ENCODE data around the gene WEE1. TPM values are rescaled to one million over a fixed set of nuclear protein-coding genes. Genes with fewer than 3 reads are reported as not detected.
A peak's percentile ranks its signal among the peaks of the same experiment; 100 is the strongest.
"Not testable (repeated sequence)": the region's sequence is repeated elsewhere in the genome, so short reads cannot be mapped to it uniquely, and the experiment has no call there.

Gene WEE1
- total RNA-seq, 2 donors from 2014 or later: 28.0 to 63.8 TPM

GRCh38 chr11:9538548-9538947, 34.9 kb upstream of the WEE1 start:
- Mint-ChIP-seq H3K4me1 (ENCODE audit: low read depth in 2 of 2) (no peaks in the 10 kb centered on the region), H3K27ac (no peak overlapping the region), H3K4me3 (no peak overlapping the region), H3K9me3 (no peaks in the 10 kb centered on the region), H3K27me3 (no peaks in the 10 kb centered on the region), H3K36me3 (no peaks in the 10 kb centered on the region)
- DNase-seq (ENCODE audit: low spot score) (no peak), ATAC-seq (no peak)

GRCh38 chr11:9549216-9549615, 24.3 kb upstream of the WEE1 start:
- H3K27me3 Mint-ChIP-seq; ATAC-seq; H3K4me3 Mint-ChIP-seq; DNase-seq (ENCODE audit: low spot score); H3K9me3 Mint-ChIP-seq; H3K4me1 Mint-ChIP-seq (ENCODE audit: low read depth in 2 of 2); H3K27ac Mint-ChIP-seq; H3K36me3 Mint-ChIP-seq: not testable (repeated sequence)

GRCh38 chr11:9550191-9550628, 23.3 kb upstream of the WEE1 start:
- Mint-ChIP-seq H3K27me3 (no peaks in the 10 kb centered on the region), H3K9me3 (no peaks in the 10 kb centered on the region), H3K4me3 (no peak overlapping the region), H3K36me3 (peaks cover under 1% of the 10 kb centered on the region), H3K4me1 (ENCODE audit: low read depth in 2 of 2) (peaks cover 0 to 3% of the 10 kb centered on the region in 2 donors), H3K27ac (no peak overlapping the region)
- DNase-seq (ENCODE audit: low spot score) (no peak), ATAC-seq (no peak)

GRCh38 chr11:9561279-9561982, 12.0 kb upstream of the WEE1 start:
- H3K9me3 Mint-ChIP-seq: peaks cover 5% of the 10 kb centered on the region
- no peak overlapping the region for H3K27ac Mint-ChIP-seq
- peaks cover 24% of the 10 kb centered on the region for H3K36me3 Mint-ChIP-seq
- H3K4me1 Mint-ChIP-seq (ENCODE audit: low read depth in 2 of 2): peaks cover 7 to 9% of the 10 kb centered on the region in 2 donors
- peaks cover 0 to 5% of the 10 kb centered on the region in 2 donors for H3K27me3 Mint-ChIP-seq
- DNase-seq (ENCODE audit: low spot score): no peak
- no peak for ATAC-seq
- H3K4me3 Mint-ChIP-seq: no peak overlapping the region

GRCh38 chr11:9562716-9563115, 10.8 kb upstream of the WEE1 start:
- ATAC-seq (peak in 1 of 2 donors; percentile 37), DNase-seq (ENCODE audit: low spot score) (no peak)
- Mint-ChIP-seq H3K27ac (no peak overlapping the region), H3K27me3 (peaks cover 0 to 5% of the 10 kb centered on the region in 2 donors), H3K4me3 (no peak overlapping the region), H3K4me1 (ENCODE audit: low read depth in 2 of 2) (peaks cover 7 to 10% of the 10 kb centered on the region in 2 donors), H3K36me3 (peaks cover 17% of the 10 kb centered on the region), H3K9me3 (peaks cover 5% of the 10 kb centered on the region)

- DNase-seq (ENCODE audit: low spot score) (no peak), ATAC-seq (no peak)
- Mint-ChIP-seq H3K4me1 (ENCODE audit: low read depth in 2 of 2) (peaks cover 7 to 10% of the 10 kb centered on the region in 2 donors), H3K4me3 (no peak overlapping the region), H3K27me3 (peaks cover 0 to 5% of the 10 kb centered on the region in 2 donors), H3K36me3 (peaks cover 17% of the 10 kb centered on the region), H3K9me3 (peaks cover 5% of the 10 kb centered on the region), H3K27ac (no peak overlapping the region)
Measured at GRCh38 chr11:9563196-9563730, 10.2 kb upstream of the WEE1 start.

- ATAC-seq: peak; percentile 93 to 99
- peaks cover 0 to 11% of the 10 kb centered on the region in 2 donors for H3K27me3 Mint-ChIP-seq
- no peak for DNase-seq (ENCODE audit: low spot score)
- peaks cover 7 to 10% of the 10 kb centered on the region in 2 donors for H3K4me1 Mint-ChIP-seq (ENCODE audit: low read depth in 2 of 2)
- H3K27ac Mint-ChIP-seq: peak overlapping the region; percentile 68 to 80
- H3K4me3 Mint-ChIP-seq: peak overlapping the region; percentile 84
- H3K36me3 Mint-ChIP-seq: peaks cover 11% of the 10 kb centered on the region
- H3K9me3 Mint-ChIP-seq: no peaks in the 10 kb centered on the region
Measured at GRCh38 chr11:9565822-9566560, 7.5 kb upstream of the WEE1 start.

GRCh38 chr11:9566561-9567063, 6.9 kb upstream of the WEE1 start:
- no peak for ATAC-seq
- H3K9me3 Mint-ChIP-seq: no peaks in the 10 kb centered on the region
- peak overlapping the region; percentile 68 to 80 for H3K27ac Mint-ChIP-seq
- DNase-seq (ENCODE audit: low spot score): no peak
- H3K36me3 Mint-ChIP-seq: peaks cover 4% of the 10 kb centered on the region
- peaks cover 7 to 10% of the 10 kb centered on the region in 2 donors for H3K4me1 Mint-ChIP-seq (ENCODE audit: low read depth in 2 of 2)
- peak overlapping the region; percentile 84 for H3K4me3 Mint-ChIP-seq
- peaks cover 0 to 11% of the 10 kb centered on the region in 2 donors for H3K27me3 Mint-ChIP-seq

- ATAC-seq (no peak), DNase-seq (ENCODE audit: low spot score) (no peak)
- Mint-ChIP-seq H3K4me3 (no peak overlapping the region), H3K36me3 (peaks cover 4% of the 10 kb centered on the region), H3K27ac (no peak overlapping the region), H3K4me1 (ENCODE audit: low read depth in 2 of 2) (peaks cover 7 to 10% of the 10 kb centered on the region in 2 donors), H3K27me3 (peaks cover 0 to 11% of the 10 kb centered on the region in 2 donors), H3K9me3 (no peaks in the 10 kb centered on the region)
Measured at GRCh38 chr11:9567401-9567800, 6.1 kb upstream of the WEE1 start.

GRCh38 chr11:9568161-9568853, 5.2 kb upstream of the WEE1 start:
- H3K9me3 Mint-ChIP-seq: no peaks in the 10 kb centered on the region
- peak overlapping the region in 1 of 2 donors; percentile 14 for H3K27ac Mint-ChIP-seq
- peaks cover 4% of the 10 kb centered on the region for H3K36me3 Mint-ChIP-seq
- DNase-seq (ENCODE audit: low spot score) (no peak), ATAC-seq (no peak)
- peaks cover 7 to 10% of the 10 kb centered on the region in 2 donors for H3K4me1 Mint-ChIP-seq (ENCODE audit: low read depth in 2 of 2)
- no peak overlapping the region for H3K4me3 Mint-ChIP-seq
- H3K27me3 Mint-ChIP-seq: peaks cover 0 to 11% of the 10 kb centered on the region in 2 donors

GRCh38 chr11:9568854-9569587, 4.4 kb upstream of the WEE1 start:
- ATAC-seq (no peak), DNase-seq (ENCODE audit: low spot score) (no peak)
- Mint-ChIP-seq H3K9me3 (no peaks in the 10 kb centered on the region), H3K4me3 (no peak overlapping the region), H3K36me3 (peaks cover 4% of the 10 kb centered on the region), H3K27ac (peak overlapping the region in 1 of 2 donors; percentile 14), H3K4me1 (ENCODE audit: low read depth in 2 of 2) (peaks cover 7 to 10% of the 10 kb centered on the region in 2 donors), H3K27me3 (peaks cover 0 to 11% of the 10 kb centered on the region in 2 donors)

GRCh38 chr11:9569588-9570164, 3.8 kb upstream of the WEE1 start:
- Mint-ChIP-seq H3K9me3 (no peaks in the 10 kb centered on the region), H3K4me1 (ENCODE audit: low read depth in 2 of 2) (peaks cover 8 to 11% of the 10 kb centered on the region in 2 donors), H3K27me3 (peaks cover 0 to 10% of the 10 kb centered on the region in 2 donors), H3K4me3 (no peak overlapping the region), H3K36me3 (peaks cover 5% of the 10 kb centered on the region), H3K27ac (no peak overlapping the region)
- no peak for DNase-seq (ENCODE audit: low spot score)
- no peak for ATAC-seq
